Raji (cell line): Measurements from ENCODE around the gene OLFML2A.

Experiments used
- POLR2A ChIP-seq: IDR thresholded peaks from 2 replicates; pipeline ENCODE4 v1.6.1; 2011; ENCODE audit warnings: low read depth, low read length, control low read depth; ENCODE audit not compliant: insufficient read depth

OLFML2A gene

DNA sequence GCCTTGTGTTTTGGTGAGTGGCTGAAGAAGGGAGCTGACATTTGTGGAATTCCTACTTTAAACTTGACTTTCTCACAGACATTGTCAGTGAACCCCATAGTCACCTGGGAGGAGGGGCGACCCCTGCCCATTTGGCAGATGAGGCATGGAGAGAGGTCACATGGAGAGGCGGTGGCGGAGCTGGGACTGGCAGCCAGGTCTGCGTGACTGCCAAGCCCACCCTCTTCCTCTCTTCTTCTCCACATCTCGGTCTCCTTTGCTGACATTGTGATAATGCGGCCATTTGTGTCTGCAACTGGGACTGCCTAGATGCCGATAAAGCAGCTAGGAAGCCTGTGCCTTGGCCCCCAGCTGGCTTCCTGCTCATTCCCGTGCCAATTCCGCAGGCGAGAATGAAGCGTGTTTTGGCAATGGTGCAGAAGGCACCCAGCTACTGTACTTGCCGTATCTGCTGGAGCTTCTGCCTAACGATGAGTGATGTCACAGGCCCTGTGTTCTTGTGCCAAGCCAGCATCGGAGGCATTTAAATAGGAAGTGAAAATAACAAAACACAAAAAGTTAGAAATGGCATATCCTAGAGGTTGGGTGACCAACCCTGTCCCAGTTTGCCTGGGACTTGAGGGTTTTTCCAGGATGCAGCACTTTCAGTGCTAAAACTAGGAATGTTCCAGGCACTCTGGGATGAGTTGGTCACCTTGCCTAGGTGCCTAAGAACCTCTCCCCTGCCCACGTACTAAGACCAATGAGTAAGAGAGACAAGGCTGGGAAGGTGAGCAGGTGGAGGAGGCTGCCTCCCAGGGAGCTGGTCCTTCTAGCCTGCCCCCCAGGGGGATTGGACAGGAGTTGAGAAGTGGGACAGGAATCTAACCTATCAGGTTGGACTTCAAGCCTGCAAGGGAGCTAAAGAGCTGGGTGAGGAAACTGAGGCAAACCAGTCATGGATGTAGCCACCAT, 23.6 kb downstream of the OLFML2A start:
- TF ChIP-seq POLR2A, result no peak

DNA sequence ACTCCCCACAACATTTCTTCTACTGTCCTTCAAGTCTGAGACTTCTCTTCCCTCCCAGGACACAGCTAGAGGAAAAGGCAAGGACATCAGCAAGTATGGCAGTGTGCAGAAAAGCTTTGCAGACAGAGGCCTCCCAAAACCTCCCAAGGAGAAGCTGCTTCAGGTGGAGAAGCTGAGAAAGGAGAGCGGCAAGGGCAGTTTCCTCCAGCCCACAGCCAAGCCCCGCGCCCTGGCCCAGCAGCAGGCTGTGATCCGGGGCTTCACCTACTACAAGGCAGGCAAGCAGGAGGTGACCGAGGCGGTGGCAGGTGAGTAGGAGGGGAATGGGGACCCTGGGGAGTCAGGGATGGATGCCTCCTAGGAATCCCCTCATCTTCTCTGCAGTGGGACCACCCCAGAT, 24.4 kb downstream of the OLFML2A start:
- TF ChIP-seq POLR2A, result no peak

DNA sequence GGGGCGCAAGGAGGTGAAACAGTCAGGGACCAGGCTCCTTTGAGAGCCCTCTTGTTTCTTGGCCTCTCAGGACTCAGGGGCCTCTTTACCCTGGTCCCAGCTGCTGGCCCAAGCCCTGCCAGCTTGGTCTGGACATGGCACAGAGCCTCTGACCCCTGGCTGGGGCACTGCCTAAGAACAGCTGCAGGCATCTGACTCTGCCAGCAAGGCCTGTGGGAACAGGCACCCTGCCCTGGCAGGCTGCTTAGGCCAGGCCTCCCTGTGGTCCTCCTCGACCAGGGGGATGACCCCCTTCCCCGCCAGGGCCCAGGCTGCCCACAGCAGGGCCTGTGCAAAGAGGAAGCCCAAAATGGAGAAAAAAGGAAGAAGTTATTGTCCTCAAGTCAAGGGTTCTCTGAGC, 25.5 kb downstream of the OLFML2A start:
- no peak for TF ChIP-seq POLR2A

DNA sequence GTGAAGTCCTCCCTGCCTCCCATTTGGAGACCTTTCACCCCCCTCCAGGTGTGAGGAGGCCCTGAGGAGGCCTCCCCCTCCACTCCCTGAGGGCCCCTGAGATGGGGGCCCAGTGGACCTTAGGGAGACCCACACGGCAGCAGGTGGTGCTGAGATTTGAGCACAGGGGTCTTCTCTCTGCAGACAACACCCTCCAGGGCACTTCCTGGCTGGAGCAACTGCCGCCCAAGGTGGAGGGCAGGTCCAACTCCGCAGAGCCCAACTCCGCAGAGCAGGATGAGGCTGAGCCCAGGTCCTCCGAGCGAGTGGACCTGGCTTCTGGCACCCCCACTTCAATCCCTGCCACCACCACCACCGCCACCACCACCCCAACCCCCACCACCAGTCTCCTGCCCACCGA, 27.0 kb downstream of the OLFML2A start:
- no peak for TF ChIP-seq POLR2A

DNA sequence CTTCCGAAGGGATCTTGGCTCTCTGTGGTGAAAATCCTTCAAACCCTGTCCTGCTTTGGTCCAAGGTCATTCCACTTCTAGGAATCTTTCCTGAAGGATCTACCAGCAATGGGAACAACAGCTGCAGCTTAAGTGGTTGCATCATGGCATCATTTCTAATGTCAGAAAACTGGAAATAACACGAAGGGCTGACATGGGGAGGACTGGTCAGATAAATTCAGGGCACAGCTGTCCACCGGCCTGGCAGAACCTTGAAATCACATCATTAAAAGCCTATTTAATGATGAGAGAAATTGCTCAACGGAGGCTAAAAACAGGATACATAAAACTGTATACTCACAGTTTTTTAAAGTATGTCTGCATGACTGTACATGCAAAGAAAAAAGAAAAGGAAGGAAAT, 28.3 kb downstream of the OLFML2A start:
- no peak for TF ChIP-seq POLR2A

DNA sequence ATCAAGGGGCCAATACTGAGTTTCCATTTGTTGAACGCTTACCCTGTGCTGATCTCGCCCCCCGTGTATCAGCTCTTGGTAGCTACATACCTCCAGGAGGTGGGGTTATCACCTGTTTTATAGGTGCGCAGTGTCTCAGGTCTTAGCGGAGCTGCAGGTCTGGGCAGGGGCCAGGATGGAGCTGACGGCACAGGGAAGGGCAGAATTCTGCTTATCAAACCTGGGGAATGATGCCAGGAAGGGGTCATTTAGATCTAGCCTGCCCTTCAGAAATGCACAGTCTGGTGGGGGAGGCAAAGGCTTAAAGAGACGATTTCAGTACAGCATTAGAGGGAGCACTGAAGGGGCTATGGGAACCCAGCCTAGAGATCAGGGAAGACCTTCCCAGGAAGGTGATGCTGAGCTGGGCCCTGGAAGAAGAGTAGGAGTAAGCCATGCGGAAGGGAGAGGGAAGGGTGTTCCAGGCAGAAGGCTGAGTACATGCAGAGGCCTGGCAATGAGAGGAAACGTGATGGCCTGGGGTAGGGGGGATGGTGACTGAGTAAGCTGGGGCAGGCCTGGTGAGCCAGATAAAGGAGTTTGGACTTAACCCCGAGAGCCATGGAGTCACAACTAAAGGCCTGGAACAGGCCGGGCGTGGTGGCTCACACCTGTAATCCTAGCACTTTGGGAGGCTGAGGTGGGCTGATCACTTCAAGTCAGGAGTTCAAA, 31.5 kb downstream of the OLFML2A start:
- TF ChIP-seq POLR2A, result no peak

DNA sequence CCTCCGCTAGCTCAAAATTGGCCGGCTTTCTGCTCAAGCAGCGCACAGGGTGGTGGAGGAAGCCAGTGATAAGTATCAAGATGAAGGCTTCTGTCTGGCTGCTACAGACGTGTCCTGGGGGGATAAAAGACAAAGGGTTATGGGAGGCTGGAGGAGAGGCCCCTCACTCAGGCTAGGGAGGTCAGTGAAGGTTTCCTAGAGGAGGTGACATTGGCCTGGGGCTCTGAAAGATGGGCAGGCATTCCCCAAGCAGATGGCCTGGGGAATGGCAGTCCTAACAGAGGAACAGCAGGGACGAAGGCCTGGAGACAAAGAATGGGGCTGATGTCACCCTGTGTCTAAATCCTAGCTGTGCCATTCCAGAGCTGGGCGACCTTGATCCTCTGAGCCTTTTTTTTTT, 32.3 kb downstream of the OLFML2A start:
- TF ChIP-seq POLR2A, result no peak

DNA sequence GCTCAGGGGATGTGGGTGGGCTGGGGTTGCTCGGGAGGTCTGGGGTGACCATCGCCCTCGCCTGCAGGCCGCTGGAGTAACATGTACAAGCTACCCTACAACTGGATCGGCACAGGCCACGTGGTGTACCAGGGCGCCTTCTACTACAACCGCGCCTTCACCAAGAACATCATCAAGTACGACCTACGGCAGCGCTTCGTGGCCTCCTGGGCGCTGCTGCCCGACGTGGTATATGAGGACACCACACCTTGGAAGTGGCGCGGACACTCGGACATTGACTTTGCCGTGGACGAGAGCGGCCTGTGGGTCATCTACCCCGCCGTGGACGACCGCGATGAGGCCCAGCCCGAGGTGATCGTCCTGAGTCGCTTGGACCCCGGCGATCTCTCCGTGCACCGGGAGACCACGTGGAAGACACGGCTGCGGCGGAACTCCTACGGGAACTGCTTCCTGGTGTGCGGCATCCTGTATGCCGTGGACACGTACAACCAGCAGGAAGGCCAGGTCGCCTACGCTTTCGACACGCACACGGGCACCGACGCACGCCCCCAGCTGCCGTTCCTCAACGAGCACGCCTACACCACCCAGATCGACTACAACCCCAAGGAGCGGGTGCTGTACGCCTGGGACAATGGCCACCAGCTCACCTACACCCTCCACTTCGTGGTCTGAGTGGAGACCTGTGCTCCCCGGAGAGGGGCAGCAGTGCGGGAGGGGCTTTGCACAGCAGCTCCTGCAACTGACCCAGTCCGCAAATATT, 33.0 kb downstream of the OLFML2A start:
- TF ChIP-seq POLR2A, result no peak

DNA sequence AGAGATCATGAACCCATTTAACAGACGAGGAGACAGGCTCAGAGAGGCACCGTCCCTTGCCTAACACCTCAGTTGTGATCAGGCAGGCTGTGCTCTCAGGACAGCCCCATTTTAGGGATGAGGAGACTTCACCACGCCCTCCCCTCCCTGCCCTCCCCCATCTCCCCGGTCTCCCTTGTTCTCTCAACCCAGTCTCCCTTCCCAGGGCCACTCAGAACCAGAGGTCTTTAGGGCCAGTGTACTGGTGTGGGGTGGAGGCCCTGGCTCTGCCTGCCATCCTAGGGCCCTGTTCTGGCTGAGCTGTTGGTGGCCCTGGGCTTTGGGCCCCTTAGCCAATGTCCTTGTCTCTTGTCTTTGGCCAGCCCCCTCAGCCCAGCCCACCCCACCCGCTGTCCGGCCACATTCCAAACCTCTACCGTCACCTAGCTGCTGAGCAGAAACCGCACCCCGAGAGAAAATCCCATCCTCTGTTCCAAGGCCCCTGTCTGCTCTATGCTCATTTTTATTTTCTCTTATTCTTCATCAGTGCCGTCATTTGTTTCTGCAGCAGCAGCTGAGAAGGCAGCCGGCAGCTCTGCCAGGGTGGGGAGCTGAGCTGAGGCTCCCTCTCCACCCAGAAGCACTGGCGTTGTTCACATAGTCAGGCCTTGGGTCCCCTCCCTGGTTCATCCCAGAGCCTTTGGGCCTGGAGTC, 33.9 kb downstream of the OLFML2A start:
- no peak for TF ChIP-seq POLR2A

DNA sequence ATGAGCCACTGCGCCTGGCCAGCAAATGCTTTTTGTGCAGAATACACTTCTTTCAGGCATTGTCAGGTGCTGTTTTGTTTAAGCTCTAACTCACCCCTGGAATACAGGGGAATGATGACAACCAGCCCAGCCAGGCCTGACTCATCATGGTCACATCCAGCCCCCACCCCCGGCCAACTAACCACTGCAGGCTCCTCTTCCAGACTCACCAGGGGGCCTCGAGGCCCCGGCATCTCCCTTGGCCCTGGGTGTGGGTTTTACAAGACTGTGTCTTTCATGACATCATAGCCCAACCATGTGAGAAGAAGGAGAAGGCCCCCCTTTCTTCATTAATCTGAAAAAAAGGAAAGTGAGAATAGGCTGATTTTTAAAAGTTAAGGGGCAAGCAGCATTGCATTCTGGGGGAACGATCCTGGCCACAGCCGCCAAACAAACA, 35.5 kb downstream of the OLFML2A start:
- TF ChIP-seq POLR2A, result no peak

DNA sequence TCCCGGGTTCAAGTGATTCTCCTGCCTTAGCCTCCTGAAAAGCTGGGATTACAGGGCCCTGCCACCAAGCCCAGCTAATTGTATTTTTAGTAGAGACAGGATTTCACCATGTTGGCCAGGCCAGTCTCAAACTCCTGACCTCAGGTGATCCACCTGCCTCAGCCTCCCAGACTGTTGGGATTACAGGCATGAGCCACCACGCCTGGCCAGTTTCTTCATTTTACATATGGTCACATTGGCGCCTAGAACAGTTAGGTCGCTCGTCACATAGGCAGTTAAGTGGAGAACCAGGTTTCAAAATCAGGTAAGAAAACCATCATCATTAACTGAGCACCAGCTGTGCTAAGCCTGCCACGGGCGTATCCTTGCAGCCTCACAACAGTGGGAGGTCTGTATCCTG, 36.1 kb downstream of the OLFML2A start:
- no peak for TF ChIP-seq POLR2A

DNA sequence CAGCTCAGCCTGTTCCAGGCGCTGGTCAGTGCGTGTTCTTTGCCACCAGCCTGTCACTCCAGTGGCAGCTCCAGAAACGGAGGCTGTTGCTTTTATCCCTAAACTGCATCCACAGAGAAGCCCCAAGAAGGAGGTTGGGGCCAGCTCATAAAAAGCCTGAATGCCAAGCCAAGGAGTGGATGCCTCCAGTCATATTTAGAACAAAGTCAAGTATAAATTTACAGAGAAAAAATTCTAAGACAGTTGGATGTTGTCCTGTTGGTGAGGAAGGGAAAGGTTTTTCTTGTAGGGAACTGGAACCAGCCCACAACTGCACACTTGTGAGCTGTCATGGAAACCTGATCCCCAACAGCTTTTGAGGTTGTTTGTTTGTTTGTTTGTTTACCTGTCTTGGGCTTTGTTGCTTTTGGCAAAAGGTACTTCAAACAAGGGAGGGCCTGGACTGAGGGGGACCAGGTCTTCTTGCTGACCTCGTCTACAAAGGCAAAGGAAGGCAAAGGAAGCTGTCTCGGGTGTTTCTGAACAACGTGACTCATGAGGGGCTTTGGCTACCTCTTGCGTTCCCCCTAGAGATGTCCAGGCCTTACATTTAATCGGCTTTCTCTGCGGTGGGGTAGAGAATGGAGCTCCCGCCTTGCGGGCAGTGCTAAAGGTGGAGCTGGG, 36.7 kb downstream of the OLFML2A start:
- no peak for TF ChIP-seq POLR2A

DNA sequence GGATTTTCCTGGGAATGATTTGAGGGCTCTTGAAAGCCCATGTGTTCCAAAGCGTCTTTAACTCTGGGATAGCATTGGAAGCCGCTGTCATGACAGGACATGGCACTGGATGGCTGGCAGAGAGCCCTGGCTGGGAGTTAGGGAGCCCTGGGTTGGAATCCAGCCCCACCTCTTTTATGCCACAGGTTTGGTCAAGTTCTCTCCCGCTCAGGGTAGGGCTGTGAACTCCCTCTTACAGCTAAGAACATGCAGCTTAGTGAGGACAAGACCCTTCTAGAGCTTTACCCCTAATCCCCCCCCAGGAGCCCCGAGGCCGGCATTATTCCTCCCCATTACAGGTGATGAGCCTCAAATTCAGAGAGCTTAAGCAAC, 37.2 kb downstream of the OLFML2A start:
- no peak for TF ChIP-seq POLR2A

DNA sequence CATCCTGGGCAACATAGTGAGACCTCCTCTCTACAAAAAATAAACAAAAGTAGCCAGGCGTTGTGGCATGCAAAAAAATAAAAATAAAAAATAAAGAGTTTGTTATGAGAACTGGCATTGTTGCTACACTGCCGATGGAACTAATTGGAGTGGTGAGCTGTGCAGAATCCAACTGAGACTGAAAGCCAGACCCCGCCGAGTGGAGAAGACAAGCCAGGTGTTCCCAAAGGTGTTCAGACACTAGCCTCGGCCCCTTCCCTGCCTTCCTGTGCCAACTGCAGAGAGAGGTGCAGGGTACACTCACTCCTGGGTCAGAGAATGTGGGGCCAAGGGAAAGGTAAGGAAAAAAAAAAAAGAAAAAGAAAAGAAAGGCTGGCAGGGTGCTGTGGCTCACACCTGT, 38.7 kb downstream of the OLFML2A start:
- no peak for TF ChIP-seq POLR2A
